ENCODE results near the gene ELK3.

ELK3 gene

GRCh38 chr12:96297504-96297903, 103.3 kb downstream of the ELK3 start:
- no peak for TF ChIP-seq ZNF112 (tag by site-specific recombination; IDR thresholded peaks at IDR 0.05)
- TF ChIP-seq ZNF324 (tag by site-specific recombination; IDR thresholded peaks at IDR 0.05) = no peak
- no peak for TF ChIP-seq REPIN1 (tag by site-specific recombination; IDR thresholded peaks at IDR 0.05; ENCODE audit: low read depth)
- TF ChIP-seq MEIS1 (CRISPR knock-in tag; IDR thresholded peaks at IDR 0.05; ENCODE audit: borderline replicate concordance) = no peak
- no peak for TF ChIP-seq REST (tag by site-specific recombination; IDR thresholded peaks at IDR 0.05)
- no peak for TF ChIP-seq ZNF837 (tag by site-specific recombination; IDR thresholded peaks at IDR 0.05)
- H3K27ac ChIP-seq (ENCODE audit: extremely low read depth, low read depth, low read length) = no peak overlapping the region
- no peak overlapping the region for H3K4me3 ChIP-seq (ENCODE audit: low read depth, low read length)
- ChIA-PET POLR2A (no interaction called here), CTCF (interaction anchor here (2.0 kb wide), 1 partner anchor 82 kb away, joined by 4 read pairs; no protein-coding TSS in a partner anchor)
- no peaks in the 10 kb centered on the region for H3K9me3 ChIP-seq (ENCODE audit: control insufficient read depth, insufficient read depth, low read depth, low read length)
- peaks cover 15 to 24% of the 10 kb centered on the region in 2 experiments for H3K36me3 ChIP-seq (ENCODE audit: control insufficient read depth in 2 of 2, insufficient read depth in 1 of 2, low read length in 2 of 2)
- no peaks in the 10 kb centered on the region for H3K4me1 ChIP-seq (ENCODE audit: control insufficient read depth, insufficient read depth, low read length)

- Histone ChIP-seq H3K27ac (ENCODE audit: extremely low read depth, low read depth, low read length) (no peak overlapping the region), H3K36me3 (ENCODE audit: control insufficient read depth in 2 of 2, insufficient read depth in 1 of 2, low read length in 2 of 2) (peaks cover 12 to 16% of the 10 kb centered on the region in 2 experiments), H3K9me3 (ENCODE audit: control insufficient read depth, insufficient read depth, low read depth, low read length) (no peaks in the 10 kb centered on the region), H3K4me1 (ENCODE audit: control insufficient read depth, insufficient read depth, low read length) (peaks cover 12% of the 10 kb centered on the region), H3K4me3 (ENCODE audit: low read depth, low read length) (no peak overlapping the region)
- POLR2A ChIA-PET = no interaction called here
- no peak for TF ChIP-seq TCF7L2 (IDR thresholded peaks at IDR 0.05; ENCODE audit: borderline replicate concordance, low read depth, low read length)
- no peak for TF ChIP-seq ZNF133 (tag by site-specific recombination; IDR thresholded peaks at IDR 0.05)
- CTCF ChIA-PET = no interaction called here
These were observed 105.9 kb downstream of the ELK3 start for GRCh38 chr12:96300064-96300463.

- Histone ChIP-seq H3K27ac (ENCODE audit: extremely low read depth, low read depth, low read length) (no peak overlapping the region), H3K4me1 (ENCODE audit: control insufficient read depth, insufficient read depth, low read length) (peaks cover 12% of the 10 kb centered on the region), H3K4me3 (ENCODE audit: low read depth, low read length) (no peak overlapping the region), H3K9me3 (ENCODE audit: control insufficient read depth, insufficient read depth, low read depth, low read length) (no peaks in the 10 kb centered on the region), H3K36me3 (ENCODE audit: control insufficient read depth in 2 of 2, insufficient read depth in 1 of 2, low read length in 2 of 2) (peaks cover 12 to 13% of the 10 kb centered on the region in 2 experiments; a peak in 2 of 3 replicates)
- TF ChIP-seq ZNF311 (tag by site-specific recombination; IDR thresholded peaks at IDR 0.05; ENCODE audit: borderline replicate concordance) = no peak
- TF ChIP-seq PRDM6 (tag by site-specific recombination; IDR thresholded peaks at IDR 0.05) = 0 out of 2 replicates have a peak, but pooled peaks have one; percentile 14
- TF ChIP-seq ZNF404 (tag by site-specific recombination; IDR thresholded peaks at IDR 0.05) = no peak
- no peak for TF ChIP-seq HOXC10 (CRISPR knock-in tag; IDR thresholded peaks at IDR 0.05)
- ChIA-PET CTCF (no interaction called here), POLR2A (no interaction called here)
These were observed 107.6 kb downstream of the ELK3 start for GRCh38 chr12:96301732-96302131.

GRCh38 chr12:96302687-96303310, 108.6 kb downstream of the ELK3 start:
- Histone ChIP-seq H3K4me3 (ENCODE audit: low read depth, low read length) (no peak overlapping the region), H3K4me1 (ENCODE audit: control insufficient read depth, insufficient read depth, low read length) (peaks cover 12% of the 10 kb centered on the region), H3K9me3 (ENCODE audit: control insufficient read depth, insufficient read depth, low read depth, low read length) (no peaks in the 10 kb centered on the region), H3K36me3 (ENCODE audit: control insufficient read depth in 2 of 2, insufficient read depth in 1 of 2, low read length in 2 of 2) (peaks cover 9% of the 10 kb centered on the region in 2 experiments; a peak in 2 of 3 replicates), H3K27ac (ENCODE audit: extremely low read depth, low read depth, low read length) (no peak overlapping the region)
- no peak for TF ChIP-seq ZNF114 (tag by site-specific recombination; IDR thresholded peaks at IDR 0.05)
- no peak for TF ChIP-seq EGR2 (tag by site-specific recombination; IDR thresholded peaks at IDR 0.05; ENCODE audit: low read depth)
- TF ChIP-seq PRDM6 (tag by site-specific recombination; IDR thresholded peaks at IDR 0.05) = no peak
- TF ChIP-seq ZSCAN30 (tag by site-specific recombination; IDR thresholded peaks at IDR 0.05) = no peak
- no peak for TF ChIP-seq ZNF138 (tag by site-specific recombination; IDR thresholded peaks at IDR 0.05; ENCODE audit: borderline replicate concordance)
- ChIA-PET POLR2A (no interaction called here), CTCF (interaction anchor here (0.7 kb wide), 1 partner anchor 99 kb away, joined by 3 read pairs; no protein-coding TSS in a partner anchor)

Measured in HEK293 (cell line).